Fibroblast of skin of back (primary cell): Measurements from ENCODE around the gene ACTG1.
A peak's percentile ranks its signal among the peaks of the same experiment; 100 is the strongest.

Experiments used
- DNase-seq: peaks from one replicate; pipeline ENCODE4 v3.0.0-alpha.2; 2013

The ACTG1 gene

GRCh38 chr17:81481073-81481799, 31.4 kb downstream of the ACTG1 start:
- peak; percentile 73 for DNase-seq

DNA sequence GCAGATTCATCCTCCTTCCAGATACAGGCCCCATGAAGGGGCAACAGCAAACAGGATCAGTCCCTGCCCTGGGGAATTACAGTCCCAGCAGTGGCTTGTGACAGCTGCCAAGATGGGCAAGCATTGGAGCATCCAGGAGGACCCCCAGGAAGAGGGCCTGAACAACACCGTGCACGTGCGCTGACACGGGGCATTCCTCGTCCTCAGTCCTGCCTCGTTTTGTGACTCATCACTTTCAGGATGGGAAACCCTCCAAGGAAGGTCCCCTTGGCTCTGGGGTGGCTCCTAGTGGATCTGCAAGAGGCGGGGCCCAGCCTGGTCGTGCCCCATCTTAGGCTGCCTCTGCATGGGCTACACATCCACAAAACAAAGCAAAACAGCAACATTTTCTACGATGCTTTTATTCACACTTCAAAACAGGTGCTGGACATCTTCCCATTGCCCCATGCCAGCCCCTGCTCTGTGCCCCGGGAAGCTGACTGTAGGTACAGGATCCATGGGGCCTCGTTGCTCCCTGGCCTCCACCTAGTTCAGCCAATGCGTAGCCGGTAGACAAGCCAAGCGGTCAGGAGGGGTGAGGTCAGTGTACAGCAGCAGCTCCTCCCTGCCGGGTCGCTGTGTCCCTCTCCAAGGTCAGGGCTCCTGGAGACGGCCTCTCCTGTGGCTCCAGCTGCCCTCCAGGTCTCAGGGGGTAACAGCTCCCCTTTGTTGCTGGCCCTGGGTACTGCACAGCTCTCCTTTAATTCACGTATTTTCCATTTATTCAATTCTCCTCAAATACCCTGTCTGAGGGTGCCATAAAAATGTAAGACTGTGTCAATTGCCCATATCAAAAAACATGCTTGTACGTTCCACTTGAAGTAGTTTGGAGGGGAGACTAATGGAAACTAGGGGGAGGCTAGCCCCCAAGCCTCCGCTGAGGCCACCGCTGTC, 32.2 kb downstream of the ACTG1 start:
- DNase-seq, result peak; percentile 91

- DNase-seq, result peak; percentile 40
These were observed 33.2 kb downstream of the ACTG1 start for GRCh38 chr17:81479175-81480071.

DNA sequence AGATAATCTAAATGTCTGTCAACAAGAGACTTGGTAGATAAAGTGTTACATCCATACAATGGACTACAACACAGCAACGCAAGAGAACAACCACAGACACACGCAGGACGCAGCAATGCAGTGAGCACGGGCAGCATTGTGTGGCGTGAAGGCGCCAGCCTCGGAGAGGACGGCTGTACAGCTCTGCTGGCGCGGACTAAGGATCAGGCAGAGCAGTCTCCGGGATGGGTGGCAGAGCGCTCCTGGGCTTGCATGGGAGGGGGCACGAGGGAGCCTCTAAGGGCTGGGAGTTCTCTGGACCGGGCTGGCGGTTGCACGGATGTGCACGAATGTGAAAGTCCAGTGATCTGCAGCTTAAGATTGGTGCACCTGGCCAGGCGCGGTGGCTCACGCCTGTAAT, 34.5 kb downstream of the ACTG1 start:
- no peak for DNase-seq

DNA sequence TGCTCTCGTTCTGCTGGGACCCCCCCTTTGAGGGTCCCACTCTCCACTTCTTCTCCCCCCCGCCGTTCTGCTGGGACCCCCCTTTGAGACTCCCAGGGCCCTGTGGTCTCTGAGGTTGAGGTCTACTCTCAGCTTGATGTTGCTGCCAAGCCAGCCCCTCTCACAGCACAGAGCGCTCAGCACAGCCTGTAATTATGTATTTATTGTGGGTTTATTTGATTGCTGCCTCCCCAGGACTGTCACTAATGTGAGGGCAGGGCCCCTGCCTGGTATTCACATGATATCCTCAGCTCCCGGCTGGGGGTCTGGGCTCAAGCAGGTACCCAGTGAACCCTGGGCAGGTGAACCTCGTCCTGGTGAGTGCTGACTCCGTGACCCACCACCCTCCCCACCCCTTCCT, 35.4 kb downstream of the ACTG1 start:
- no peak for DNase-seq

DNA sequence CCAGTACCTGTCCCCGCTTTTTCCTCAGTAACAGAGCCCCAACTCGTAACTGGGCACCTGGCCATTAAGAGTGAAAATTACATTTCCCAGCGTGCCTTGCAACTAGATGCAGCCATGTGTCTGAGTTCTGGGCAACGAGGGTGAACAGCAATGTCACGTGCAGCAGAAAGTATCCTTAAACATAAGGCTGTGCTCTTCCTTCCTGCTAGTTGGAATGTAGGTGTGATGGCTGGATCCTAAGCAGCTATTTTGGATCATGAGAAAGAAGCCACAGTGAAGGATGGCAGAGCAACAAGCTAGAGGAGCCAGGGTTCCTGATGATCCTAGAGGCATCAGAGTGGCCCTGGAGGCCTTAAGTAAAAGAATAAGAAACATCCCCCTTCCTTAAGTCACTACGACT, 36.0 kb downstream of the ACTG1 start:
- DNase-seq, result no peak

GRCh38 chr17:81476097-81476496, 36.5 kb downstream of the ACTG1 start:
- no peak for DNase-seq

- DNase-seq, result no peak
These were observed 37.6 kb downstream of the ACTG1 start for GRCh38 chr17:81474958-81475357.

DNA sequence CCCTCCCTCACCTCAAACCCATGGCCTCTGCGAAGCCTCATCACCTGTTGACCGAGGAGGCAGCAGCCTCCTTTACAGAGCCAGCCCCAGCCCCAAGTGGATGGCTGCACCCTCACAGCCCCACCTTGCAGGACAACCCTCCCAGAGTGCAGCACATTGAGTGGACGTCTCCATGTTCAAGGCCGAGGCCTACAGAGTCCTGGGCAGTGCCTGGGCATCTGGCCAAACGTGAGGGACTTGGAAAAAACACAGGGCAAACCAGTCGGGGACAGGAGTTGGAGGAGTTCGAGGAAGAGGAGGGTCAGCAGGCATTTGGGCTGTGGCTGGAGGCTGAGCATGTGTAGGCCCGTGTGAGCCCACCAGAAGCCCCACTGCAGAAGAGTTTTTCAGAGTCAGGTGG, 39.6 kb downstream of the ACTG1 start:
- no peak for DNase-seq

- DNase-seq, result peak; percentile 95
These were observed 40.7 kb downstream of the ACTG1 start for GRCh38 chr17:81471818-81472456.

DNA sequence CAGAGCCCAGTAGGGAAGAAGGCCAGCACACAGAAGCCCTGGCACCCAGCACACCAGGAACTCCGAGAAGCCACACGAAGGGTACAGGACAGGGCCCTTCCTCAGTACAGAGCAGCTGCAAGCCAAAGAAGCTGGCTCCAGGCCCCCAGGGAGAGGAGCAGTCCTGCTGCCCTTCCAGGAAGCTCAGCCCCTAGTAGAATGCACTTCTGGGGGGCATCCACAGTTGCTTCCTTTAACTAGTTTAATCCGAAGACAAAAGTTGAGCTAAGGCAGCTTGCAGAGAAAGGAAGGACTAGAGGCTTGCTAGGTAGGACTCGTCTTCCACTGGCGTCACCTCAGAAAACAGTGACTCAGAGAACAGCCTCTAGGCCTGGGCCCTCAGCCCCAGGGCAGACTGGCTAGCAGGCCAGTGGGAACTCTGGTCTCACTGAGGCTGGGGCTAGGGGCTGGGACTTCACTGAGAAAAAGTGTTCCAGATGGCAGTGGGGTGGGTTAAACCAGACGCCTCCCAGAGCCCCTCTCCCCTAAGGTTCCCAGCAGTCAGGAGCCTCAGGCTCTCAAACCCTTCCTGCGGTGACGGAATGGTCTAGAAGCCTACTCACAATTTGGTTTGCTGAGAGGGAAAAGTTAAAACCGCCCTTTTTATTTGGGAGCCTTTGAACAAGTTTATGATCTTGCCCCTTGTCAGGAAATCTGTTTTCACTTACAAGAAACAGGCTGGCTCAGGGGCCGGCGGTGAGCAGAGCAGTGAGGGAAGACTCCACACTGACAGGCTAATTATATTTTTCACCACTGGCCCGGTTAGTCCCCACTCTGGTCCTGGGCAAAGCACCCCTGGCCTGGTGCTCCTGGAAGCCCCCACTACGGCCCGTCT, 41.4 kb downstream of the ACTG1 start:
- peak; percentile 54 for DNase-seq

- no peak for DNase-seq
These were observed 42.2 kb downstream of the ACTG1 start for GRCh38 chr17:81470270-81470943.

DNA sequence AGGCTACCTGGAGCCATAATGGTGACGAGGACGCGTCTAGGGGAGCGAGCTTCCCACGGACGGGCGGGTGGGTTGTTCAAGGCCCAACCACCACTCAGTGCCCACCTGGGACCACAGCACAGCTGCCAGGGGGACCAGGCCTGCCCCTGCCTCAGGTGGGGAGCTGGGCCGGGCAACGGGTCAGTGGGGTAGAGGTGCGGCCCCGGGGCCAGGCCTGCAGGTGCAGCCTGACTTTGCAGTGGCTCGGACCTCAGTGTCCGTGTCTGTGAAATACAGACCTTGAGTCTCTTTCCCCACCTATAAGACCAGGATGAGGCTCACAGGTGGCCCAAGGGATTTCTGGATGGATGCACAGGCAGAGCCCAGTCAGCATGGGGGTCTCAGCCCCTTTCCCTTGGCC, 43.3 kb downstream of the ACTG1 start:
- DNase-seq, result no peak

GRCh38 chr17:81468770-81469121, 43.9 kb downstream of the ACTG1 start:
- no peak for DNase-seq

DNA sequence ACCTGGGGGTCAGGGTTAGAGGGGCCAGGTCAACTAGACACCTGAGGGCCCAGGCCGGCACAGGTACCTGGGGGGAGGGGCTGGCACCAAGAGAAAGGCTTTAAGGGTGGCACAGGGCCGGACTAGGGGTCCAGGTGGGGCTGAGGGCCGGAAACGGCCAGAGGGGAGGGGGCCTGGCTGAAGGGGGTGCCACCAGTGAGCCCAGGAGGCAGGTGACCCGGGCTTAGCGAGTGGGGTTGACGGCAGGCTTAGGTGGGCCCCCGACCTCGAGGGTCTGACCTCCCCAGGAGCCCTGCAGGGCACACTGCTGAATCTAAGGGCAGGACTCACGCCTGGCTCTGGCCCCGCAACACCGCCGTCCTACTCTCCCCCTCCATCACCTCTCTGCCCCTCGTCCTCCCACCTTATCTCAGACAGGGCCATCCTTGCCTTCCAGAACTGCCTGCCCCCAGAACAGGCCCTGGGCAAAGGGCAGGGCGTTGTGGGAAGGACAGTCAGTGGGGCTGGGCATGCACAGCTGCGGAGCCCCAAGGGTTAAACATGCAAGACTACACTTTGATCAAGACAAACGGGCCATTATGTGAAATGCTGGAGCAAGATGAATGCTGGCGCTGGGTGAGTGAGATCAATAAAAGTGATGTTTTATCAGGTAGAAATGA, 44.4 kb downstream of the ACTG1 start:
- DNase-seq, result no peak

DNA sequence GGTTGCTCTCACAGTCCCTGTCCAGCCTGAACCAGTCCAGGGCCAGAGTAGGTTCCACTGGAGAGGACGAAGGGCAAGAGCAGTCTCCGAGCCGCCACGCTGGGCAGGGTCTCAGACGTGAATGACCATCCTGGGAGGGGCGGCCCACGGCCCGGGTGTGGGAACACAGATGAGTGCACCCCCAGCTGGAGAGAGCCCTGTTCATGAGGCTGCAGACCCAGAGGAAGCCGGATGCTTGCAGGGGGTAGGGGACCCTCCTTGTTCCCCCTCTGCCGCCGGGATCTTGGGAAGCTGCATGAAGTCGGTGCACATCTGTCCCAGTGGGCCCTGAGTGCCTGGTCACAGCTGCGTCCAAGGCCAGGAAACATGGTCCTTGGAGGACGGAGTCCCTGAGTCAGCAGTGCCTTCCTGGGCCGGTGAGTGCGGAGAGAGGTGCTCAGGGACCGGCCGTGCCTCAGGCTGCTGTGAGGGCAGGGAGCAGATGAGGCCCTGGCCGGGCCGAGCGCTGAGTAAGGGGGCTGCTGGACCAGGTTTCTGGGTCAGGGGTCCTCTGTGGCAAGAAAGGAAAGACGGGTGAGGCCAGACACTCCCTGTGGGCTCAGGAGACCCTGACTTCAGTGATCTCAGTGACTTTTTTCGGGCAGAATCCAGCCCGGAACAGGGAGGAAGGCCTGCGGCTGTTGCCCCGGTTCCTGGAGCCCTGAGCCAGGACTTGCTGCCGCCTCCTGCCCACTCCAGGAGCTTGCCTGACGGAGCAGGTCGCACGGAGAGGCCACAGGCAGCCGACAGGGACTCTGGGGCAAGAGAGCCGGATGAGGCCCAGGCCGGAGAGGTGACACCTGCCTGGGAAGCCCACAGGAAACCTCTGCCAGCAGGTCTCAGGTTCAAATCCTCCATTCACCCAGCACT, 45.8 kb downstream of the ACTG1 start:
- no peak for DNase-seq

- no peak for DNase-seq
These were observed 46.7 kb downstream of the ACTG1 start for GRCh38 chr17:81465910-81466309.

GRCh38 chr17:81464586-81464985, 48.0 kb downstream of the ACTG1 start:
- no peak for DNase-seq

DNA sequence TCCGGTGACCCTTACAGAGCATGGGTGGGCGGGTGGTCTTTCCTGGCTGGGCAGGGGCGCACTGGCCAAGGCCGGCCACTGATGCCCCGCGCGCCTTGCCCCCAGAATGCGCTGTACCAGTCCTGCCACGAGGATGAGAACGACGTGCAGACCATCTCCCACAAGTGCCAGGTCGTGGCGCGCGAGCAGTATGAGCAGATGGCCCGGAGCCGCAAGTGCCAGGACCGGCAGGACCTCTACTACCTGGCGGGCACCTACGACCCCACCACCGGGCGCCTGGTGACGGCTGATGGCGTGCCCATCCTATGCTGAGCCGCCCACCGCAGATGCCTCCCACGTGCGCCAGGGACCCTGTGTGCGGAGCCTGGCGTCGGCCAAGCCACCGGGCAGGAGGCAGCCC, 49.1 kb downstream of the ACTG1 start:
- DNase-seq, result no peak
